ENCODE measurements around the gene TSHZ1.

Gene TSHZ1

DNA sequence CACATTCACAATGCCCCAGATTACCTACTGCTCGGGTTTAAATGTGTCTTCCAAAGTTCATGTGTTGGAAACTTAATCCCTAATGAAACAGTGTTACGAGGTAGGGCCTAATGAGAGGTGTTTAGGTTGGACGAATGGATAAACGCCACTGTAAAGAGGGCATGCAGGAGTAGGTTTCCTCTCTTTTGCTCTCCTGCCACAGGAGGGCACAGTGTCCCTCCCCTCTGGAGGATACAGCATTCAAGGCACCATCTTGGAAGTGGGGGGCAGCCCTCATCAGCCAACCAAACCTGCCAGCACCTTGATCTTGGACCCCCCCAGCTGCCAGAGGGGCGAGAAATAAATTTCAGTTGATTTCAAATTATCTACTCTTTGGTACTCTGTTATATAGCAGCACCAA, 103.5 kb downstream of the TSHZ1 start:
- Histone ChIP-seq H3K4me3 (ENCODE audit: low read length) (no peak overlapping the region), H3K36me3 (ENCODE audit: insufficient read depth, low read length) (no peaks in the 10 kb centered on the region), H3K9ac (ENCODE audit: low read depth, low read length) (no peak overlapping the region), H3K4me2 (ENCODE audit: low read length) (no peak overlapping the region), H3K4me1 (ENCODE audit: control insufficient read depth, insufficient read depth, low read length) (no peaks in the 10 kb centered on the region), H3K9me3 (replicated peaks; ENCODE audit: low read length) (no peaks in the 10 kb centered on the region), H3K27me3 (ENCODE audit: control insufficient read depth, insufficient read depth, low read length) (no peaks in the 10 kb centered on the region)

- no peaks in the 10 kb centered on the region for H3K9me3 ChIP-seq (replicated peaks; ENCODE audit: low read length)
- H3K27me3 ChIP-seq (ENCODE audit: control insufficient read depth, insufficient read depth, low read length) = no peaks in the 10 kb centered on the region
- H3K4me1 ChIP-seq (ENCODE audit: control insufficient read depth, insufficient read depth, low read length) = no peaks in the 10 kb centered on the region
- H3K9ac ChIP-seq (ENCODE audit: low read depth, low read length) = no peak overlapping the region
- no peaks in the 10 kb centered on the region for H3K36me3 ChIP-seq (ENCODE audit: insufficient read depth, low read length)
- H3K4me3 ChIP-seq (ENCODE audit: low read length) = no peak overlapping the region
- H3K4me2 ChIP-seq (ENCODE audit: low read length) = no peak overlapping the region
Measured at GRCh38 chr18:75314606-75315005, 104.0 kb downstream of the TSHZ1 start.

DNA sequence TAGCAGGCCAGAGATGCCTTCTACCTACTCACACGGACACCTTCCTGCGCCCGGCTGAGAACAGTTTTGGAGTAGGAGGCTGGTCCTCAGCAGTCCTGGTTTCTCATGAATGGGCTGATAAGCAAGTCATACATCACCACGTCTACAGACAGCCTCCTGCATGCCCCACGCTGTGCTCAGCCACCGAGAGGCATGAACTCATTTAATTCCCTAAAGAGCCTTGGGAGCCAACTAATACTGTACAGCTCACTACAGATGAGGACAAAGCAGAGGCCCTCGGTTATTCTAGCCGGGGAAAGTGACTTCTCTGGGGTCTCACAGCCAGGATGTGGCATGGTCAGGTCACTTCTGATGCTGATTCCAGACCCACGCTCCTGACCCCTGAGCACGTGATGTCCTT, 105.6 kb downstream of the TSHZ1 start:
- Histone ChIP-seq H3K4me1 (ENCODE audit: control insufficient read depth, insufficient read depth, low read length) (no peaks in the 10 kb centered on the region), H3K4me3 (ENCODE audit: low read length) (no peak overlapping the region), H3K36me3 (ENCODE audit: insufficient read depth, low read length) (no peaks in the 10 kb centered on the region), H3K9ac (ENCODE audit: low read depth, low read length) (no peak overlapping the region), H3K27me3 (ENCODE audit: control insufficient read depth, insufficient read depth, low read length) (no peaks in the 10 kb centered on the region), H3K9me3 (replicated peaks; ENCODE audit: low read length) (no peaks in the 10 kb centered on the region), H3K4me2 (ENCODE audit: low read length) (no peak overlapping the region)

- no peak overlapping the region for H3K4me3 ChIP-seq (ENCODE audit: low read length)
- no peaks in the 10 kb centered on the region for H3K27me3 ChIP-seq (ENCODE audit: control insufficient read depth, insufficient read depth, low read length)
- no peaks in the 10 kb centered on the region for H3K4me1 ChIP-seq (ENCODE audit: control insufficient read depth, insufficient read depth, low read length)
- H3K4me2 ChIP-seq (ENCODE audit: low read length) = no peak overlapping the region
- H3K9ac ChIP-seq (ENCODE audit: low read depth, low read length) = no peak overlapping the region
- no peaks in the 10 kb centered on the region for H3K36me3 ChIP-seq (ENCODE audit: insufficient read depth, low read length)
- H3K9me3 ChIP-seq (replicated peaks; ENCODE audit: low read length) = no peaks in the 10 kb centered on the region
Measured at GRCh38 chr18:75316826-75317225, 106.2 kb downstream of the TSHZ1 start.

DNA sequence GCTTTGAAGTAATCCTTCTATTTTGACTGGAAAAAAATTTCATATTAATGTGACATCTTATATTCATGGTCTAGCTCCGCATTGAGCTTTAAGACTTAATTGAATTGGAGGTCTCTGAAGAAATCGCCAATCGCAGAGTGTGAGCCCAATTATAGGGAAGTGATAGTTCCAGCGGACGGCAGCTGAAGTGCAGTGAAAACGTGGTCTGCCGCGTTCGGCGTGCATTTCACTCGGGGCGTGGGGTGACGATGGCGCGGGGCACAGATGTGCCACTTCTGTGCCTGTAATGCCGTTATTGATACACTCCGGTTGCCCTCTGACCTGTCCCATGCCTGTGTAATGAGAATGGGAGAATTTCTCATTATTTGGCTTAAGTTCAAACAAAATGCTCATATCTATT, 106.7 kb downstream of the TSHZ1 start:
- Histone ChIP-seq H3K4me2 (ENCODE audit: low read length) (no peak overlapping the region), H3K4me1 (ENCODE audit: control insufficient read depth, insufficient read depth, low read length) (no peaks in the 10 kb centered on the region), H3K9ac (ENCODE audit: low read depth, low read length) (no peak overlapping the region), H3K27me3 (ENCODE audit: control insufficient read depth, insufficient read depth, low read length) (no peaks in the 10 kb centered on the region), H3K9me3 (replicated peaks; ENCODE audit: low read length) (no peaks in the 10 kb centered on the region), H3K36me3 (ENCODE audit: insufficient read depth, low read length) (no peaks in the 10 kb centered on the region), H3K4me3 (ENCODE audit: low read length) (no peak overlapping the region)

GRCh38 chr18:75317703-75318102, 107.1 kb downstream of the TSHZ1 start:
- Histone ChIP-seq H3K9ac (ENCODE audit: low read depth, low read length) (no peak overlapping the region), H3K27me3 (ENCODE audit: control insufficient read depth, insufficient read depth, low read length) (no peaks in the 10 kb centered on the region)

DNA sequence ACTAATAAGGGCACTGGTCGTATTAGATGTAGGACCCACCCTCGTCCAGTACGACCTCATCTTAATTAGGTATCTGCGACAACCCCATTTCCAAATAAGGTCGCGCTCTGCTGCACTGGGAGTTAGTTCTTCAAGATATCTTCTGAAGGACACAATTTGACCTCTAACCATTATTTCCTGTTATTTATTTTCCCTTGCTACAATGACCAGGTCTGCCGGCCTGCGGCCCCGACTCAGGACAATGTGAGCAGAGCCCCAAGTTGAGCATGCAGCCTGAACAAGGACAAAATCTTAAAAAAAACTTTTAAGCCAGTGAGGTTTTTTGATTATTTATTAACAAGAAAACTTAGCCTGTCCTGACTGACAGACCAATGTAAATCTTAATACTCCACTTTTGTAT, 109.3 kb downstream of the TSHZ1 start:
- Histone ChIP-seq H3K4me3 (ENCODE audit: low read length) (no peak overlapping the region), H3K4me2 (ENCODE audit: low read length) (no peak overlapping the region)

More at GRCh38 chr18:75317703-75318102, 107.1 kb downstream of the TSHZ1 start:
- Histone ChIP-seq H3K4me2 (ENCODE audit: low read length) (no peak overlapping the region), H3K9me3 (replicated peaks; ENCODE audit: low read length) (no peaks in the 10 kb centered on the region), H3K36me3 (ENCODE audit: insufficient read depth, low read length) (no peaks in the 10 kb centered on the region), H3K4me1 (ENCODE audit: control insufficient read depth, insufficient read depth, low read length) (no peaks in the 10 kb centered on the region), H3K4me3 (ENCODE audit: low read length) (no peak overlapping the region)

DNA sequence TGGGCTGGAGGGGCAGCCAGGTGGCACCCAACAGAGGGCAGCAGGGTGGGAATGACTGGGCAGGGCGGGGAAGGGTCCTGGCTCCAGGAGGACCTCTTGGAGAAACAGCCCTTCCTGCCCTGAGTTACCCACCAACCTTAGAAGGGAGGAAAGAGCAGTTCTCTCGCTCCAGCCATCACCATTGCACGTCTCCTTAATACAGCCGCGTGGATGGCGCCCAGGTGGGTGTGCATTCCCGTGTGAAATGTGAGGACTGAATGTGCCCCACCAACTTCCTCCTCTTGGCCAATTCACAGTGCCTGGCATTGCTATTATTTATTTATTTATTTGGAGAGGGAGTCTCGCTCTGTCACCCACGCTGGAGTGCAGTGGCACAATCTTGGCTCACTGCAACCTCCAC, 109.9 kb downstream of the TSHZ1 start:
- H3K4me1 ChIP-seq (ENCODE audit: control insufficient read depth, insufficient read depth, low read length) = no peaks in the 10 kb centered on the region
- no peak overlapping the region for H3K4me2 ChIP-seq (ENCODE audit: low read length)
- H3K9ac ChIP-seq (ENCODE audit: low read depth, low read length) = no peak overlapping the region
- H3K27me3 ChIP-seq (ENCODE audit: control insufficient read depth, insufficient read depth, low read length) = no peaks in the 10 kb centered on the region
- H3K4me3 ChIP-seq (ENCODE audit: low read length) = no peak overlapping the region
- H3K36me3 ChIP-seq (ENCODE audit: insufficient read depth, low read length) = no peaks in the 10 kb centered on the region
- no peaks in the 10 kb centered on the region for H3K9me3 ChIP-seq (replicated peaks; ENCODE audit: low read length)

More for the DNA sequence above, 109.3 kb downstream of the TSHZ1 start:
- Histone ChIP-seq H3K27me3 (ENCODE audit: control insufficient read depth, insufficient read depth, low read length) (no peaks in the 10 kb centered on the region), H3K9me3 (replicated peaks; ENCODE audit: low read length) (no peaks in the 10 kb centered on the region), H3K9ac (ENCODE audit: low read depth, low read length) (no peak overlapping the region), H3K36me3 (ENCODE audit: insufficient read depth, low read length) (no peaks in the 10 kb centered on the region), H3K4me1 (ENCODE audit: control insufficient read depth, insufficient read depth, low read length) (no peaks in the 10 kb centered on the region)

- no peak overlapping the region for H3K4me3 ChIP-seq (ENCODE audit: low read length)
- H3K9me3 ChIP-seq (replicated peaks; ENCODE audit: low read length) = no peaks in the 10 kb centered on the region
- no peak overlapping the region for H3K4me2 ChIP-seq (ENCODE audit: low read length)
- H3K4me1 ChIP-seq (ENCODE audit: control insufficient read depth, insufficient read depth, low read length) = no peaks in the 10 kb centered on the region
- H3K9ac ChIP-seq (ENCODE audit: low read depth, low read length) = no peak overlapping the region
- no peaks in the 10 kb centered on the region for H3K36me3 ChIP-seq (ENCODE audit: insufficient read depth, low read length)
- H3K27me3 ChIP-seq (ENCODE audit: control insufficient read depth, insufficient read depth, low read length) = no peaks in the 10 kb centered on the region
Measured at GRCh38 chr18:75321431-75321830, 110.8 kb downstream of the TSHZ1 start.

GRCh38 chr18:75322206-75322605, 111.6 kb downstream of the TSHZ1 start:
- no peaks in the 10 kb centered on the region for H3K9me3 ChIP-seq (replicated peaks; ENCODE audit: low read length)
- H3K36me3 ChIP-seq (ENCODE audit: insufficient read depth, low read length) = no peaks in the 10 kb centered on the region
- H3K4me1 ChIP-seq (ENCODE audit: control insufficient read depth, insufficient read depth, low read length) = no peaks in the 10 kb centered on the region
- H3K9ac ChIP-seq (ENCODE audit: low read depth, low read length) = no peak overlapping the region
- no peaks in the 10 kb centered on the region for H3K27me3 ChIP-seq (ENCODE audit: control insufficient read depth, insufficient read depth, low read length)
- no peak overlapping the region for H3K4me3 ChIP-seq (ENCODE audit: low read length)
- H3K4me2 ChIP-seq (ENCODE audit: low read length) = no peak overlapping the region

GRCh38 chr18:75323821-75324585, 113.4 kb downstream of the TSHZ1 start:
- no peaks in the 10 kb centered on the region for H3K27me3 ChIP-seq (ENCODE audit: control insufficient read depth, insufficient read depth, low read length)
- no peaks in the 10 kb centered on the region for H3K9me3 ChIP-seq (replicated peaks; ENCODE audit: low read length)
- no peaks in the 10 kb centered on the region for H3K36me3 ChIP-seq (ENCODE audit: insufficient read depth, low read length)
- no peak overlapping the region for H3K4me2 ChIP-seq (ENCODE audit: low read length)
- H3K4me1 ChIP-seq (ENCODE audit: control insufficient read depth, insufficient read depth, low read length) = no peaks in the 10 kb centered on the region
- no peak overlapping the region for H3K4me3 ChIP-seq (ENCODE audit: low read length)
- no peak overlapping the region for H3K9ac ChIP-seq (ENCODE audit: low read depth, low read length)

GRCh38 chr18:75324686-75325257, 114.2 kb downstream of the TSHZ1 start:
- Histone ChIP-seq H3K9me3 (replicated peaks; ENCODE audit: low read length) (no peaks in the 10 kb centered on the region), H3K4me1 (ENCODE audit: control insufficient read depth, insufficient read depth, low read length) (no peaks in the 10 kb centered on the region), H3K9ac (ENCODE audit: low read depth, low read length) (no peak overlapping the region), H3K4me2 (ENCODE audit: low read length) (no peak overlapping the region), H3K36me3 (ENCODE audit: insufficient read depth, low read length) (no peaks in the 10 kb centered on the region), H3K4me3 (ENCODE audit: low read length) (no peak overlapping the region), H3K27me3 (ENCODE audit: control insufficient read depth, insufficient read depth, low read length) (no peaks in the 10 kb centered on the region)
